Measurements from ENCODE around the gene MYO7A. TPM values are rescaled to one million over a fixed set of nuclear protein-coding genes. Genes with fewer than 3 reads are reported as not detected.

MYO7A gene
- total RNA-seq, 1 donor from 2014 or later: 23.2 TPM

GRCh38 chr11:77126861-77127234 lies 1.2 kb upstream of the MYO7A start:
- no peak for DNase-seq (ENCODE audit: low spot score)

- no peak for DNase-seq (ENCODE audit: low spot score)
Measured at GRCh38 chr11:77127235-77127911, 673 bp upstream of the MYO7A start.

- no peak for DNase-seq (ENCODE audit: low spot score)
Measured at GRCh38 chr11:77129069-77129841, 1.2 kb downstream of the MYO7A start.

GRCh38 chr11:77129842-77130756 lies 2.1 kb downstream of the MYO7A start:
- DNase-seq (ENCODE audit: low spot score): no peak

GRCh38 chr11:77130763-77131513 lies 2.9 kb downstream of the MYO7A start:
- no peak for DNase-seq (ENCODE audit: low spot score)

- DNase-seq (ENCODE audit: low spot score): no peak
Measured at GRCh38 chr11:77131560-77131959, 3.5 kb downstream of the MYO7A start.

- DNase-seq (ENCODE audit: low spot score): no peak
Measured at GRCh38 chr11:77135069-77135468, 7.0 kb downstream of the MYO7A start.

GRCh38 chr11:77136074-77136473 lies 8.0 kb downstream of the MYO7A start:
- DNase-seq (ENCODE audit: low spot score): no peak

GRCh38 chr11:77136784-77137420 lies 8.9 kb downstream of the MYO7A start:
- no peak for DNase-seq (ENCODE audit: low spot score)

GRCh38 chr11:77137421-77137820 lies 9.4 kb downstream of the MYO7A start:
- DNase-seq (ENCODE audit: low spot score): no peak

- no peak for DNase-seq (ENCODE audit: low spot score)
Measured at GRCh38 chr11:77138106-77138649, 10.1 kb downstream of the MYO7A start.

GRCh38 chr11:77139201-77139600 lies 11.2 kb downstream of the MYO7A start:
- DNase-seq (ENCODE audit: low spot score): no peak

GRCh38 chr11:77140231-77140851 lies 12.3 kb downstream of the MYO7A start:
- no peak for DNase-seq (ENCODE audit: low spot score)

GRCh38 chr11:77141034-77141433 lies 13.0 kb downstream of the MYO7A start:
- DNase-seq (ENCODE audit: low spot score): no peak

GRCh38 chr11:77141475-77141874 lies 13.4 kb downstream of the MYO7A start:
- no peak for DNase-seq (ENCODE audit: low spot score)

GRCh38 chr11:77142091-77142975 lies 14.3 kb downstream of the MYO7A start:
- DNase-seq (ENCODE audit: low spot score): no peak

GRCh38 chr11:77143405-77144020 lies 15.5 kb downstream of the MYO7A start:
- no peak for DNase-seq (ENCODE audit: low spot score)

GRCh38 chr11:77144196-77144856 lies 16.3 kb downstream of the MYO7A start:
- no peak for DNase-seq (ENCODE audit: low spot score)

All from mesenteric fat pad (tissue), 1 donor.